ENCODE measurements around the gene RAB44.

RAB44 gene

DNA sequence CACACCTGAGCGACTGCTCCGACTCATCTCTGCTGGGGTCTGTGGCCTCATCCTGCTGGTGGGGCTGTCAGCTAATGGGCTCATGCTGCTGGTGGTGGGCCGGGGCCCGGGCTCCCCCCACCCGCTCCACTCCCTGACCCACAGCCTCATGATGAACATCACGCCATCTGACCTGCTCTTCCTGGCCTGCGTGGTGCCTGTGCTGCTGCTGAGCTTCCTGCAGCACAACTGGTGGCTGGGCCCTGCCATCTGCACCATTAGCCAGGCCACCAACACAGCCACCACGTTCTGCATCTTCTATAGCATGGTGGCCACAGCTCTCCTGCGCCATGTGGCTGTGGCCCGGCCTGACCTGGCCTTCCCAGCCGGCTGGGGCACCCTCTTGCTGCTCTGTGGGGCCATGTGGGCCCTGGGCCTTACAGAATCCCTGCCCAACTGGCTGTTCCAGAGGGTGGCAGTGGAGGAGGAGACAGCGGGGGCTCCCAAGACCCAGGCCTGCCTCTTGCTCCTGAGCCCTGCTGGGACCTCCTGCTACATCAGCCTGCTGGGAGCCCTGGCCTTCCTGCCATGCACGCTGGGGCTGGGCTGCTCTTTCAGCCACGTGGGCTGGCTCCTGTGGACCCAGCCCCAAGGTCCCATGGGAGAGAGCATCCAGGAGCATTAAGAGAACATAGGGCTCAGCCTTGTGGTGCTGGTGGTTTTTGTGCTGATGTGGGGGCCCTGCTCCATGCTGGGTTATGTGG is 39.6 kb downstream of the RAB44 start:
- DNase-seq (ENCODE audit: low read depth), result no peak
- TF ChIP-seq, protein P1, sequence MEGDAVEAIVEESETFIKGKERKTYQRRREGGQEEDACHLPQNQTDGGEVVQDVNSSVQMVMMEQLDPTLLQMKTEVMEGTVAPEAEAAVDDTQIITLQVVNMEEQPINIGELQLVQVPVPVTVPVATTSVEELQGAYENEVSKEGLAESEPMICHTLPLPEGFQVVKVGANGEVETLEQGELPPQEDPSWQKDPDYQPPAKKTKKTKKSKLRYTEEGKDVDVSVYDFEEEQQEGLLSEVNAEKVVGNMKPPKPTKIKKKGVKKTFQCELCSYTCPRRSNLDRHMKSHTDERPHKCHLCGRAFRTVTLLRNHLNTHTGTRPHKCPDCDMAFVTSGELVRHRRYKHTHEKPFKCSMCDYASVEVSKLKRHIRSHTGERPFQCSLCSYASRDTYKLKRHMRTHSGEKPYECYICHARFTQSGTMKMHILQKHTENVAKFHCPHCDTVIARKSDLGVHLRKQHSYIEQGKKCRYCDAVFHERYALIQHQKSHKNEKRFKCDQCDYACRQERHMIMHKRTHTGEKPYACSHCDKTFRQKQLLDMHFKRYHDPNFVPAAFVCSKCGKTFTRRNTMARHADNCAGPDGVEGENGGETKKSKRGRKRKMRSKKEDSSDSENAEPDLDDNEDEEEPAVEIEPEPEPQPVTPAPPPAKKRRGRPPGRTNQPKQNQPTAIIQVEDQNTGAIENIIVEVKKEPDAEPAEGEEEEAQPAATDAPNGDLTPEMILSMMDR (conservative IDR thresholded peaks at IDR 0.05; ENCODE audit: control insufficient read depth, insufficient read depth, low read depth, low read length), result no peak
- H3K4me3 ChIP-seq (ENCODE audit: control insufficient read depth, low read depth, low read length), result no peak overlapping the region

DNA sequence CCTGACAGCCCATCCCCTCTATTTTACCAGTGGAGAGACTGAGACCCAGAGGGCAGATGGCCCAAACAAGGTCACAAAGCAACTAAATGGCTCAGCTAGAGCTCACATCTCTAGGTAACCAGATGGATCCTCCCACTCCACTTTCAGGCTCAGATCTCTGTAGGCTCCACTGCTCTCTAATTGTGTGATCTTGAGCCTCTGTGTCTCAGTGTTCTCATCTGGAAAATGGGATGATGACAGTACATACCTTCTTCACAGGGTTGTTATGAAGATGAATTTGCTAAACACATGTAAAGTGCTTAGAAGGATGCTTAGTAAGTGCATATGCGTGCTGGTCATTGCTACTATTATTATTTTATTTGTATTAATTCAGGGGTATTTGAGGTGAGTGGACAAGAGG is 40.5 kb downstream of the RAB44 start:
- DNase-seq (ENCODE audit: low read depth), result no peak
- TF ChIP-seq, protein P1 (conservative IDR thresholded peaks at IDR 0.05; ENCODE audit: control insufficient read depth, insufficient read depth, low read depth, low read length), result no peak
- H3K4me3 ChIP-seq (ENCODE audit: control insufficient read depth, low read depth, low read length), result no peak overlapping the region

DNA sequence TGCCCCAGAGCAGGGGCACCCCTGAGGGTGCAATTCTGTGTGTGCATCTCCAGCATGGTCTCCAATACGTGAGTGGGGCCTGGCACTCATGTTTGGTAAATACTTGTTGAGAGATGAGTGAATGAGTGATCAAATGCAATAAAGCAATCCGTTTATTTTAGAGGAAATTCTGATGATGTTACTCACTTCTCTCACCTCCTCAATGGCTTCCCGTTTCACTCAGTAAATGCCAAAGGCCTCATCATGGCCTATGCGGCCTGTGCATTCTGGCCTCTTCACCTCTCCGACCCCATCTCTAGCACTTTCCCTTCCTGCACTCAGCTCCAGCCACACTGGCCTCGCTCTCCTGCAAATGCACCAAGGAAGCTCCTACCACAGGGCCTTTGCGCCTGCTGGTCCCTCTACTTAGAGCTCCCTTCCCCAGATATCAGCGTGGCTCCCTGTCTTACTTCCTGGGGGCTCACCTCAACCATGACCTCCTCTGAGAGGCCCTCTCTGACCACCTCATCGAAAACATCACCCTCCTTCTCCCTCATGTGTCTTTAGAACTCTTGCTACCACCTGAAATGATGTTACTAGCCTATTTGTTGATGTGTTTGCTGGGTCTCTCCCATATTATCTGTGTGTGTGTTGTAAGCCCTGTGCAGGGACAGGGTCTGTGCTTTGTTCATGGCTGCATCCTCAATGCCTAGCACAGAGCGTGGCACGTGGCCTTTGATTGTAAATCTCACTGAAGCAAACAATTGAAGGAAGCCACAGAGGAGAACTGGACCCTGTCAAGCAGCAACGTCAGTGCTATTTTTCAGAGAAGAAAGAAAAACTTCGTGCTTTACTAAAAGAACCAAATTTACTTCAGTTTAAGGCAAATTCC is 42.6 kb downstream of the RAB44 start:
- H3K4me3 ChIP-seq (ENCODE audit: control insufficient read depth, low read depth, low read length), result no peak overlapping the region
- DNase-seq (ENCODE audit: low read depth), result no peak
- TF ChIP-seq, protein P1 (conservative IDR thresholded peaks at IDR 0.05; ENCODE audit: control insufficient read depth, insufficient read depth, low read depth, low read length), result no peak

DNA sequence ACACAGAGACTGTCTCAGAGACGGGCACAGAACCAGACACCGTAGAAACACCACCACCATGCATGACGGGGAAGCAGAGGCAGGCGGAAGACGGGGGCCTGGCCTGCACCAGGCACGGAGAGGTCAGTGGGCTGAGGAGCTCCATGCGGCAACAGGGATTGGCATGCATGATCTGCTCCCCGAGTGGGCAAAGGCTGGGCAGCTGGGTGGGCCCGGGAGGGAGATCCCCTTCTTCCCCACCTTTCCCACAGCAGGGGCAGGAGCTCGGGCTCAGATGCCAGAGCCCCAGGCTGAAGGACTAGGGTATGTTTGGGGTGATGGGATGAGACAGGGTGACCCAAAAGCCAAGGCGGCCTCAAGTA is 43.2 kb downstream of the RAB44 start:
- TF ChIP-seq, protein P1 (conservative IDR thresholded peaks at IDR 0.05; ENCODE audit: control insufficient read depth, insufficient read depth, low read depth, low read length), result no peak
- no peak for DNase-seq (ENCODE audit: low read depth)
- no peak overlapping the region for H3K4me3 ChIP-seq (ENCODE audit: control insufficient read depth, low read depth, low read length)

DNA sequence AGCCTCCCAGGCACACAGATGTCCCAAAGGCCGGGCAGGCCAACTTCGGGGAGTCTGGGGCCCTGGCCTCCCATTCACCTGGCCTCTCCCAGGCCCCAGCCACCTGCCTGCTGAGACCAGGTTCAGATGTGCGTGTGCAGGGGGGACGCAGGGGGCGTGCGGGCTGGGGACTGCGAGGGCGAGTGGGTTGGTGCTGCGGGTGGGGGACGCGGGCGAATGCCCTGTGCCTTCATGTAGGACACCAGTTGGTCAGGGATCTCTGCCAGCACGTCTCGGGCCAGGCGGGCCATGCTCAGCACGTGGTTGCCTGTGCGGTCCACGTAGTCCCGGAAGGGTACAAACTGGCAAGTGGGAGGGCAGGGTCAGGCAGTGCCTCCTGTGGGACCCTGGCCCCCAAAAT is 44.5 kb downstream of the RAB44 start:
- TF ChIP-seq, protein P1 (conservative IDR thresholded peaks at IDR 0.05; ENCODE audit: control insufficient read depth, insufficient read depth, low read depth, low read length), result no peak
- H3K4me3 ChIP-seq (ENCODE audit: control insufficient read depth, low read depth, low read length), result no peak overlapping the region
- no peak for DNase-seq (ENCODE audit: low read depth)

DNA sequence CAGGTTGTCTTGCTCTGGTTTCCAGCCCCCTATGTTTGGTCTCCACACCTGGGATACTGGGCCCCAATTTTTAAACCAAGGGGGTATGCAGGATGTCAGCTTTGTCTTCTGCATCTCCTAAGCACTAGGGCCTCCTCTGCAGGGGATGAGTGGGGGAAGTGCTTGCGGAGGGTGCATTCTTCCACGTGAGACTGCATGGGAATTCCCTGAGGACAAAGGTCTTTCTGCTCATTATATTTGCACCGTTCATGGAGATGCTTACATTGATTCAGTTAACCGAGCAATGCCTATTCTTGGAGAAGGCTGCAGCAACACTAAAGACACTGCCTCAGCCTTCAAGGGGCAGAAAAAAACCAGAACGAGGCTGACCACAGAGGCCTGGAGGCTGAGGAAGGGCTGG is 45.4 kb downstream of the RAB44 start:
- TF ChIP-seq, protein P1 (conservative IDR thresholded peaks at IDR 0.05; ENCODE audit: control insufficient read depth, insufficient read depth, low read depth, low read length), result no peak
- no peak for DNase-seq (ENCODE audit: low read depth)
- H3K4me3 ChIP-seq (ENCODE audit: control insufficient read depth, low read depth, low read length), result no peak overlapping the region

Measured in fibroblast of mammary gland (primary cell).